GM12878 (cell line): ENCODE results near the gene C1QTNF8. TPM values are rescaled to one million over a fixed set of nuclear protein-coding genes. Genes with fewer than 3 reads are reported as not detected.

Source experiments
- ASH2L ChIP-seq: fragments of 300-600, 200-600 bp; sonication (generic); IDR thresholded peaks from 2 replicates; pipeline ENCODE4 v1.6.1; 2017; ENCODE audit warnings: low read depth, mild to moderate bottlenecking, borderline replicate concordance
- EED ChIP-seq: sonication (generic); IDR thresholded peaks from 2 replicates; pipeline ENCODE4 v1.6.1; 2016; ENCODE audit warnings: antibody characterized with exemption, low read depth
- POLR2AphosphoS5 ChIP-seq: IDR thresholded peaks from 2 replicates; pipeline ENCODE4 v1.6.1; 2011; ENCODE audit warnings: mild to moderate bottlenecking, low read length, inconsistent platforms
- TBL1XR1 ChIP-seq: IDR thresholded peaks from 2 replicates; pipeline ENCODE4 v1.6.1; 2012; ENCODE audit warnings: low read depth, low read length, improper control_type of control experiment
- polyA plus RNA-seq, 11 experiments: library from polyadenylated mRNA; depleted of rRNA in 4 of 11; unstranded in 6 of 11; stranded (reverse) in 5 of 11; fragments of >200 nt; fragmentation: Nextera tagmentation in 4 of 11; fragmentation: Illumina TruSeq in 1 of 11; extraction: Ambion mirVana in 4 of 11; extraction: Trizol in 1 of 11; gene quantifications; 1 replicate in 1 of 11; 2 replicates in 10 of 11; pipeline versions ENCODE4 v1.2.1 to v1.2.3, GENCODE V29; 2011 to 2016; ENCODE audit warnings: inconsistent platforms in 2 of 11, missing spikeins in 2 of 11, low read depth in 1 of 11
- total RNA-seq, 4 experiments: library from RNA; depleted of rRNA in 3 of 4; stranded (reverse); fragments of >200 nt in 3 of 4; fragmentation: Illumina TruSeq in 1 of 4; extraction: Trizol in 1 of 4; gene quantifications; 2 replicates each; pipeline versions ENCODE4 v1.2.1 to v1.2.3, GENCODE V29; 2013 to 2021
- TF ChIP-seq, protein P1 (sequence below): fragments of 450-650 bp; formaldehyde crosslinking; IDR thresholded peaks from 2 replicates; pipeline ENCODE4 v1.5.0; 2022; ENCODE audit warnings: mild to moderate bottlenecking, missing genetic modification characterization
- TF ChIP-seq, protein P2 (sequence below): IDR thresholded peaks from 2 replicates; pipeline ENCODE4 v1.6.1; 2012; ENCODE audit warnings: low read length, inconsistent platforms
- TF ChIP-seq, protein P3 (sequence below): fragments of 450-650 bp; IDR thresholded peaks from 2 replicates; pipeline ENCODE4 v1.6.1; 2018; ENCODE audit warnings: borderline replicate concordance, mild to moderate bottlenecking; ENCODE audit not compliant: partially characterized antibody
- TF ChIP-seq, protein P4 (sequence below): fragments of 450-650 bp; IDR thresholded peaks from 2 replicates; pipeline ENCODE4 v1.6.1; 2014; ENCODE audit warnings: mild to moderate bottlenecking

Gene C1QTNF8
- total and polyA plus RNA-seq, 10 of the 15 experiments (the other 5 are each of a cell fraction or from before 2014, with no cell fraction given), result not detected

DNA sequence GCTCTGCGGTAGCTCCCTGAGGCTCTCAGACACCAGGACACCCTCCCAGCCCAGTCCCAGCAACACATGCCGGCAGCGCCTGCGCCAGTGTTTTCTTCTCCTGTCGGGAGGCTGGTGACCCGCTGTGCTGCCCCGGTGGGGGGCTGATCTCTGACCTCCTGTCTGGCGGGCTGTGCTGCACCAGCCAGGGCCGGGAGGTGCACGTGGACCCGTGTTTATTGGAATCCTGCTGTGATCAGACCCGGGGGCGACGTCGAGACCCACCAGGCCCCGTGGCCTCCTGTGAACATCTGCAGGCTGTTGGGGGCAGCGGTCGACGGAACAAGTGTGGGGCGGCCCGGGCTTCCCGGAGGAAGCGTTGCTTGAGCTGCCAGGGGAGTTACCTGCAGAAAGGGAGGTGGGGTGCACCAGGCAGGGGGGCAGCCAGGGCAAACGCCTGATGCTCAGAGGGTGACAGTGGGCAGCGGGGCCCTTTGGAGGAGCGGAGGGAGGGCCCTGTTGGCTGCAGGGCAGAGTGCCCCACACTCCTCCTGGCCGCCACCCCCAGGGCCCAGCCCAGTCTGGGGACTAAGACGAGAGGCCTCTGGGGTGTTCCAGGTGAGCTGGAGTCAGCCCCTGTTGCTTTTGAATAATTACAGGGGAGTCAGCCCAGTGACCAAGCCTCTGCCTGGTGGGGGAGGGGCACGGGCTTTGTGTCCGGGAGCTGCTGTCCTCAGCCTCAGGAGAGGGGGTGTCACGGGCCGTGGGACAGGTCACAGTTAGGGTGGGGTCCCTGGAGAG is 25.8 kb downstream of the C1QTNF8 start (continued):
- TF ChIP-seq, protein P1, sequence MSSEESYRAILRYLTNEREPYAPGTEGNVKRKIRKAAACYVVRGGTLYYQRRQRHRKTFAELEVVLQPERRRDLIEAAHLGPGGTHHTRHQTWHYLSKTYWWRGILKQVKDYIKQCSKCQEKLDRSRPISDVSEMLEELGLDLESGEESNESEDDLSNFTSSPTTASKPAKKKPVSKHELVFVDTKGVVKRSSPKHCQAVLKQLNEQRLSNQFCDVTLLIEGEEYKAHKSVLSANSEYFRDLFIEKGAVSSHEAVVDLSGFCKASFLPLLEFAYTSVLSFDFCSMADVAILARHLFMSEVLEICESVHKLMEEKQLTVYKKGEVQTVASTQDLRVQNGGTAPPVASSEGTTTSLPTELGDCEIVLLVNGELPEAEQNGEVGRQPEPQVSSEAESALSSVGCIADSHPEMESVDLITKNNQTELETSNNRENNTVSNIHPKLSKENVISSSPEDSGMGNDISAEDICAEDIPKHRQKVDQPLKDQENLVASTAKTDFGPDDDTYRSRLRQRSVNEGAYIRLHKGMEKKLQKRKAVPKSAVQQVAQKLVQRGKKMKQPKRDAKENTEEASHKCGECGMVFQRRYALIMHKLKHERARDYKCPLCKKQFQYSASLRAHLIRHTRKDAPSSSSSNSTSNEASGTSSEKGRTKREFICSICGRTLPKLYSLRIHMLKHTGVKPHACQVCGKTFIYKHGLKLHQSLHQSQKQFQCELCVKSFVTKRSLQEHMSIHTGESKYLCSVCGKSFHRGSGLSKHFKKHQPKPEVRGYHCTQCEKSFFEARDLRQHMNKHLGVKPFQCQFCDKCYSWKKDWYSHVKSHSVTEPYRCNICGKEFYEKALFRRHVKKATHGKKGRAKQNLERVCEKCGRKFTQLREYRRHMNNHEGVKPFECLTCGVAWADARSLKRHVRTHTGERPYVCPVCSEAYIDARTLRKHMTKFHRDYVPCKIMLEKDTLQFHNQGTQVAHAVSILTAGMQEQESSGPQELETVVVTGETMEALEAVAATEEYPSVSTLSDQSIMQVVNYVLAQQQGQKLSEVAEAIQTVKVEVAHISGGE (CRISPR knock-in tag), result no peak
- TF ChIP-seq ASH2L, result no peak
- no peak for TF ChIP-seq EED
- TF ChIP-seq, protein P2, sequence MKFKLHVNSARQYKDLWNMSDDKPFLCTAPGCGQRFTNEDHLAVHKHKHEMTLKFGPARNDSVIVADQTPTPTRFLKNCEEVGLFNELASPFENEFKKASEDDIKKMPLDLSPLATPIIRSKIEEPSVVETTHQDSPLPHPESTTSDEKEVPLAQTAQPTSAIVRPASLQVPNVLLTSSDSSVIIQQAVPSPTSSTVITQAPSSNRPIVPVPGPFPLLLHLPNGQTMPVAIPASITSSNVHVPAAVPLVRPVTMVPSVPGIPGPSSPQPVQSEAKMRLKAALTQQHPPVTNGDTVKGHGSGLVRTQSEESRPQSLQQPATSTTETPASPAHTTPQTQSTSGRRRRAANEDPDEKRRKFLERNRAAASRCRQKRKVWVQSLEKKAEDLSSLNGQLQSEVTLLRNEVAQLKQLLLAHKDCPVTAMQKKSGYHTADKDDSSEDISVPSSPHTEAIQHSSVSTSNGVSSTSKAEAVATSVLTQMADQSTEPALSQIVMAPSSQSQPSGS, result no peak
- TF ChIP-seq, protein P3, sequence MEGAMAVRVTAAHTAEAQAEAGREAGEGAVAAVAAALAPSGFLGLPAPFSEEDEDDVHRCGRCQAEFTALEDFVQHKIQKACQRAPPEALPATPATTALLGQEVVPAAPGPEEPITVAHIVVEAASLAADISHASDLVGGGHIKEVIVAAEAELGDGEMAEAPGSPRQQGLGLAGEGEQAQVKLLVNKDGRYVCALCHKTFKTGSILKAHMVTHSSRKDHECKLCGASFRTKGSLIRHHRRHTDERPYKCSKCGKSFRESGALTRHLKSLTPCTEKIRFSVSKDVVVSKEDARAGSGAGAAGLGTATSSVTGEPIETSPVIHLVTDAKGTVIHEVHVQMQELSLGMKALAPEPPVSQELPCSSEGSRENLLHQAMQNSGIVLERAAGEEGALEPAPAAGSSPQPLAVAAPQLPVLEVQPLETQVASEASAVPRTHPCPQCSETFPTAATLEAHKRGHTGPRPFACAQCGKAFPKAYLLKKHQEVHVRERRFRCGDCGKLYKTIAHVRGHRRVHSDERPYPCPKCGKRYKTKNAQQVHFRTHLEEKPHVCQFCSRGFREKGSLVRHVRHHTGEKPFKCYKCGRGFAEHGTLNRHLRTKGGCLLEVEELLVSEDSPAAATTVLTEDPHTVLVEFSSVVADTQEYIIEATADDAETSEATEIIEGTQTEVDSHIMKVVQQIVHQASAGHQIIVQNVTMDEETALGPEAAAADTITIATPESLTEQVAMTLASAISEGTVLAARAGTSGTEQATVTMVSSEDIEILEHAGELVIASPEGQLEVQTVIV, result no peak
- TF ChIP-seq, protein P4, sequence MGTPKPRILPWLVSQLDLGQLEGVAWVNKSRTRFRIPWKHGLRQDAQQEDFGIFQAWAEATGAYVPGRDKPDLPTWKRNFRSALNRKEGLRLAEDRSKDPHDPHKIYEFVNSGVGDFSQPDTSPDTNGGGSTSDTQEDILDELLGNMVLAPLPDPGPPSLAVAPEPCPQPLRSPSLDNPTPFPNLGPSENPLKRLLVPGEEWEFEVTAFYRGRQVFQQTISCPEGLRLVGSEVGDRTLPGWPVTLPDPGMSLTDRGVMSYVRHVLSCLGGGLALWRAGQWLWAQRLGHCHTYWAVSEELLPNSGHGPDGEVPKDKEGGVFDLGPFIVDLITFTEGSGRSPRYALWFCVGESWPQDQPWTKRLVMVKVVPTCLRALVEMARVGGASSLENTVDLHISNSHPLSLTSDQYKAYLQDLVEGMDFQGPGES, result no peak
- no peak for TF ChIP-seq POLR2AphosphoS5
- no peak for TF ChIP-seq TBL1XR1
- TF ChIP-seq, all 136 proteins: peak for 0
